ENCODE results near the gene LEF1.
A peak's percentile ranks its signal among the peaks of the same experiment; 100 is the strongest.
"Not testable (repeated sequence)": the region's sequence is repeated elsewhere in the genome, so short reads cannot be mapped to it uniquely, and the experiment has no call there.

LEF1 gene

DNA sequence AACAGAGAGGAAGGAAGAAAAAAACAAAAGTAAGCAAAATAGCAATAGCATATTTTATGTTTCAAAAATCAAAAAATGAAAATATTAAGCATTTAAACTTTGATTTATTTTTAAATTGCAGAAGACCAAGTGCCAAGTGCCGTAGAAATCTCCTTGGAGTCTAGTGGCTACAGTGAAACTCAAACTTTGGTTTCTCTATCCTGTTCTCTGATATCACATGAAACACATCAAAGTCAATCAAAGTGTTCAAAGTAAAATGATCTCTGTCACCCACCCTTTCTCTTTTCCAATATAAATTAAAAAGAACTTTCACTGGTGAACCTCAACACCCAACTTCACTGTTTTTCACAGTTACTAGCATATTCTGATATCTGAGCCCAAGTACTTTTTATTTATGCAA is 98.0 kb downstream of the LEF1 start:
- no peak for DNase-seq (ENCODE audit: extremely low read depth in 1 of 2, low read depth in 1 of 2)

DNA sequence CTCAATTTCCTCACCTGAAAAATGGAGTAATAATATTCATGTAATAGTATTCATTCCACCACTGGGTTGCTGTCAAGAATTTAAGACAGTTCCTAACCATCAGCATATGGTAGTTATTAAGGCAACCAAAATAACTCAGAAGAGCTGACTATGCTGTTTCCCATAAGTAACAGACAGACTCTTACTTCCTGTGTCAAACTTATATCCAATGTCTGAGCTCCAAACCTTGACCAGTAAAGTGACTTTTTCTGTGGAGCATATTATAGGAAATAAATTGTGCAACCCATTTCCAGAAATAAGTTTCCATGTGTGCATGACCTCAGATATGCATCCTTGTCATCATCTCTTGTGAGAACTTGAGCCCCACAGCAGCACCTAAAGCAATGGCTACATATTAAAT is 100.3 kb downstream of the LEF1 start:
- DNase-seq (ENCODE audit: extremely low read depth in 1 of 2, low read depth in 1 of 2), result no peak

DNA sequence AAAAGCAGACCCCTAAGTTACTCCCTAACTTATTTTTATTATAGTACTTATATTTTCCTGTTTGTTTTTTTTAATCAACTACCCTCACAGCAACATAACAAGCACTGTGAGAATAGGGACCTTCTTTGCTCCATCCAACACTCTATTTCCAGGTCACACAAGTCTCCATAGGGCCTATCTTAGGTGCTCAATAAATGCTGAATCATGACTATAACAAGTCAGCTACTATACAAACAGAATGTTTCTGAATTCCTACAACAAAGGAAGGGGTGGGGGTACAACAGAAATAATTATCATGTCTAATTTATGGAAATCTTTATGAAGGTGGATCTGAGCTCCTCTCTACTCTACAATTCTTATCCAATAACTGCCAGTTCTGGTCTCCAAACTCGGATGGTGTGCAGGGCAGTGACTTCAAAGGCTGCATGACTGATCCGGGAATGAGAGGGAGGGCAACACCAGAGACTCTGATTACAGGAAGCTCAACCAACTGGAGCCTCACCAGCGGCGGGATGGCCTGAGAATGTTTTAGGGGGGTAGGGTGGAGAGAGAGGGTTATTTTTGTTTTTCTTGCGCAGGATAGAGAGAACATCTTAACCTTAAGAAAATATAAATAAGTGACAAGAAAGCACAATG is 107.9 kb downstream of the LEF1 start:
- DNase-seq (ENCODE audit: extremely low read depth in 1 of 2, low read depth in 1 of 2), result no peak

DNA sequence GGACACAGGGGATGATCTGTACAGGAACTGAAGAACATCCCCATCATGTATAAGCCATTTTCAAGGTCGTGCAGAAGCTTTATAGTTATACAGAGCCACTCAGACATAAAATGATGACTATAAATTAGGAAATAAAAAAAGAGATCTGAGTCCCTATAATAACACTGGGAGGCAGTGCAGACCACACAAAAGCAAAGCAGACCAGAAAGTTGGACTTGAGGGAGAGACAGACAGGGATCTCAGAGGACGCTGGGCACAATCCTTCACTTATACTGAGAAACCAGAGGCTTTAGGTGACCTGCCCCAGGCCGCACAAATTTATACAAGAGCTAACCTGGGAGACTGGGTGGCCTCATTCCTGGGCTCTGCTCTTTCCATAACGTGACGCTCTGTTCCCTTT is 108.6 kb downstream of the LEF1 start:
- no peak for DNase-seq (ENCODE audit: extremely low read depth in 1 of 2, low read depth in 1 of 2)

DNA sequence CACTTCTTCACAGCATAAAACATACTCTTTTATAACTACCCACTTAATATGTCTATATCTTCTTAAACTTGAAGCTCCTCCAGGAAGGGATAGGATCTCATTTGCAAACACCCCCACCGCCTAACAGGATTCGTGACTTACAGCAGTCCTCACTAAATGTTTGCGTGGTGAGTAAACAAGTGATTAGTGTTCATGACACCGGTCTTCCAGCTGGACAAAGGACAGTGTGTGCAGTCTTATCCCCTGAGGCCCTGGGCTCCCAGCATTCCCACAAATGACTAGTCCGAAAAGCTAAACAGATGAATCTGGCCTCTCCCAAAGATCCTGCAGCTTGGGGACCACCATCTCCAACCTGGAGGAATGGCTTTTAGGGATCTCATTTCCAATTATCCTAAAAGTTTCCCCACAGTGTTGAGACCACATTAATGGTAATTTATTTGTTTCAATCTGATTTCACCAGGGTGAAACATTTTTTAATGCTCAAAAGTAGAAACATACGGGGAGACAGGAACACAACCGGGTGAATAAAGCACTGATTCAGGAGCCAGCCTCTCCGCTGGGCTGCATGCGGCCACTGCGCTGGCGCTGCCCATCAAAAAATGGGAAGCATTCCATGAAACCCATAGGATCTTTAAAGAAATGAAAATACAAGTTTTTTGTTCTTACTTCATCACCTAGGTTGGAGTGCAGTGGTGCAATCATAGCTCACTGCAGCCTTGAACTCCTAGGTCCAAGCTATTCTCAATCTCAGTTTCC is 109.9 kb downstream of the LEF1 start:
- no peak for DNase-seq (ENCODE audit: extremely low read depth in 1 of 2, low read depth in 1 of 2)

DNA sequence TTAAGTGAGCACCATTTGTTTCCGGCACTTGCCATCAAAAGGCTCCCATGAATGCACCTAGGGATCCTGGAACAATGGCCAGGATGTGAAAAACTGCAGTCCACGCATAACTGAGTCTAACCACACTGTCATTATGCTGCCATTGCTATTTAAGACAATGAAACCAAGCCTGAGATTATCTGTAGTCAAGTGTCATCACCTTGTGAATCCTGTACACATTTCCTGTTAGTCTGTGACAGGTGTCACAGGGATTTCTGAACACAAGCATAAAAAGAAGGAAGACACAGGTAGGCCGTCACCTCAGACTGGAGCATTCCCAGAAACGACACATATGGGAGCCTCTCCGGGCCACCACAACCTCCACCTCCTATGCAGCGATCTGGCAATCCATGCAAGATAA is 112.3 kb downstream of the LEF1 start:
- no peak for DNase-seq (ENCODE audit: extremely low read depth in 1 of 2, low read depth in 1 of 2)

DNA sequence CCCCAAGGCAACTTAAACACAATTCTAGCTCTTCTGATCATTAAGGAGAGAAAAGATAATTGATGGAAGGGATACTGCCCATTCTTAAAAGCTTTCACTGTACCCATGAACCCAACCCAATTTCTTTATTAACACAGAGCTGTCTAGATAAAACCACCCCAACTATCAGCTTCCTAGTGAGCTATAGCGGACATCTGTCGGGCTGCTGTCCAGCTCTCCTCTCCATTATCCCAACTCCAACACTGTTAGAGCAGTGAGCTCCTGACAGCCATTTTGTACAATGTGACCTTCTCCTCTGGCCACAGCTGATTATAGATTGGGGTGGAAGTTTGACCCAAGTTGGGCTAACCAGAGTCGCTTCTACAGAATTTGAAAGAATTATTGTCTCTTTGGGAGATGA is 112.9 kb downstream of the LEF1 start:
- no peak for DNase-seq (ENCODE audit: extremely low read depth in 1 of 2, low read depth in 1 of 2)

DNA sequence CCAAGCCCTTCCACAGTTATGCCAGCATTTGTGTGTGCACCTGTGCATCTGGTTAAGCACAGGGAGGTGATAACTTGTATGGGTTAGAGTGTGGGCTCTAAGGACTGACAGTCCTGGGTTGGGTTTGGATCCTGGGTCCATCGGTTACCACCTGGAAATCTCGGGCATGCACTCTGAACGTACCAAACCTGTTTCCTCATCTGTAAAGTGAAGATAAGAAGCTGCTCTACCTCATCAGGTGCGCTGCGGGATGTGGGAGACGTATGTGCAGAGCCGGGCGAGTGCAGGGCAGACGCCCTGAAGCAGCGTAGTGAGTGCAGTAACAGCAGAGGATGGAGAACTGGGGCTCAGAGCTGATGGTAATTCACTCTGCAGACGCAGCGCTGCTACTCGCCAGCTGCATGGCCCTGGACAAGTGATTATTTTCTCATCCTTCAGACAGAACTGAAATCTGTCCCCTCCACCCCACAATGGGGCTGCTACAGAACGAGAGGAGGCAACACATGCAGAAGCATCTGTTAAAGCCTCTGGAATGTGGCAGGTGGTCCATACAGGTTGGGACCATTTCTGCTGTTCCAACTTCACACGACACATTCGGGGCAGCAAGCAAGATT is 114.6 kb downstream of the LEF1 start:
- DNase-seq (ENCODE audit: extremely low read depth in 1 of 2, low read depth in 1 of 2), result no peak

DNA sequence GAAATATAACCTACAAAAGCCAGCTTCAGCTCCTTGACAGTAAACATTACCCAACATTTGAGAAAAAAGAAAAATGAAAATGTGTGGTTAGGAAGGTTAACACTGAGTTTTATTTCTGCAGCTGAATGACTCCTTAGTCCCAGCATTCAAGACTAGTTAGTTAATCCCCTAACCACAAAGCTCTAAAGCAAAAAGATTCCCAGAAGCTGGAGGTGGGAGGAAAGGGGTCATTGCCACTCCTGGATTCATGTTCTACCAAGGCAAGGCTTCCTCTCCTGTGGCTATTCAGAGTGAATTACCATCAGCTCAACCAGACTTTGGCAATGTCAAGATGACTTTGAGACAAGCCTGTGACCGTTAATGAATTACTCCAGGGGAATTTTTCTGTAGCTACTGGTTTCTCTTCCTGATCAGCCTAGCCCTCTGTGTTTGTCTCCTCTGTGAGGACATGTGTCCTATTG is 115.5 kb downstream of the LEF1 start:
- DNase-seq (ENCODE audit: extremely low read depth in 1 of 2, low read depth in 1 of 2), result no peak

DNA sequence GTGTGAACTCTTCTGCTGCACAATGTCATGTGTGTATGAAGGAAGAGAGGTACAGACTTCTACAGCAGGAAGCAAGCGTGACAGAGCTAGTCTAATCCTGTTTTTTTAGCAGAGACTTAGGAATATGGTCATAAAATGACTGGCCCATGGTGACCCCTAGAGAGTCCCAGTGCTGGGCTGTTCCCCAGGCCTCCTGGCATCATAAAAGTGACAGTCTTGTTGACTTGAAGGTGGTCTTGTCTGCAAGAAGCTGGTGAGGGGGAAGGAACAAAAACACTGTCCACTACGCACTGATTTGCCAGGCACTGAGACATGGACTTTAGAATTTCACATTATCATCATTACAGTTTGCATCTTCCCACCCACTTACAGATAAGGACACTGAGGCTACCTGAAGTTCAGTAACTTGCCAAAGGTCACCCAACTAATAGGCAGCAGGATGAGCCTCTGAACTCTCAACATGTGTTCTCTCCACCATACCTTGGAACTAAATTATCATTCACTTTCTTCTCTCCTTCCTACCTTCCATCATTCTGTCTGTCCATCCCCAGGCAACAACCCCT is 116.1 kb downstream of the LEF1 start:
- DNase-seq (ENCODE audit: extremely low read depth in 1 of 2, low read depth in 1 of 2), result no peak

DNA sequence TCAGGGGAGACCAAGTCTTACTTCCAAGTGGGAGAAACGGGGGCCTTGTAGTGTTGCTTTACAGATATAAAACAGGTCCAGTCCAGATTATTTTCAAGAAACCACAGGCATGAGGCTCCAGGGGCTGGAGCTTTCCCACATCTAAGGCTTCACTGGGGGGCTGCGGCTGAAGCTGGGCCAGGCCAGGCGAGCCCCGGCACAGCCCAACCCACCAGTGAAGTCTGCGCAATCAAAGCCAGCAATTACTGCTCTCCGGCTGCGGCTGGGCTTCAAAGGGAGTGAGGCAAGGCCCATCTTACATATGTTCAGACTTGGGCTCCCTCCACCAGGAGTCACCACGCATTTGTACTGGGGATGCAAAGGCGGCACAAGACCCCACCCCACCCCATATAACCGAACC is 117.4 kb downstream of the LEF1 start:
- no peak for DNase-seq (ENCODE audit: extremely low read depth in 1 of 2, low read depth in 1 of 2)

DNA sequence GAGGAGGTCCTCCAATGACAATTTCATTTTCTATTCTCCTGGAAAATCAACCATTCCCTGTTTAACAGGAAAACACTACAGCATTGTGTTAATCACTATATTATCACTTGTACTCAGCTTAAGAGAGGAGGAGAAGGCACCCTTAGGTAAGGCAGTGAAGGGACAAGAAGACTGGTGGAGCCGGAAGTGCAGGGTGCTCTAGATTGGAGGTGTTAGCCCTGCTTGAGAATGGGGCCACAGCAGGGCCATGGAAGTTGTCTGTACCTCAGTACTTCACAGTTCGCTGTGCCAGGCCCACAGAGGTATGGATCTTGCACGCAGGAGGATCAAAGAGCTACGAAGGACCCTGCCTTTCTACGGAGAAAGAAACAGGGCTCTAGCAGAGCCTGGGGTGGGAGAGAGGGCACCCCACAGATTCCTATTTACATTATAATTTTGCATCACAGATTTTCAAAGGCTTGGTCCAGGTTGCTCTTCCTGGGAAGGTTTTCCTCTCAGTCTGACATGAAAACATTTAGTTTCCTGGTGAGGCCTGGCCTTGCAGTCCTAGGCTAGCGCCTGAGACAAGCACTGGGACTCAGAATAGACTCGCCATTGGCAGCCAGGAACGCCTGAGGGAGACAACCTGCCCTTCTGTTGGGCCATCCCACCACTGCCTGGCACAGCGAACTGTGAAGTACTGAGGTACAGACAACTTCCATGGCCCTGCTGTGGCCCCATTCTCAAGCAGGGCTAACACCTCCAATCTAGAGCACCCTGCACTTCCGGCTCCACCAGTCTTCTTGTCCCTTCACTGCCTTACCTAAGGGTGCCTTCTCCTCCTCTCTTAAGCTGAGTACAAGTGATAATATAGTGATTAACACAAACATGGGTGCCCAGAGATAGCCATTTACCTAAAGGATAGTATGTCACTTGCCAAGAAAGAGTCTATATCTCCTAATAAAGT is 118.3 kb downstream of the LEF1 start:
- not testable (repeated sequence) for DNase-seq (ENCODE audit: extremely low read depth in 1 of 2, low read depth in 1 of 2)

DNA sequence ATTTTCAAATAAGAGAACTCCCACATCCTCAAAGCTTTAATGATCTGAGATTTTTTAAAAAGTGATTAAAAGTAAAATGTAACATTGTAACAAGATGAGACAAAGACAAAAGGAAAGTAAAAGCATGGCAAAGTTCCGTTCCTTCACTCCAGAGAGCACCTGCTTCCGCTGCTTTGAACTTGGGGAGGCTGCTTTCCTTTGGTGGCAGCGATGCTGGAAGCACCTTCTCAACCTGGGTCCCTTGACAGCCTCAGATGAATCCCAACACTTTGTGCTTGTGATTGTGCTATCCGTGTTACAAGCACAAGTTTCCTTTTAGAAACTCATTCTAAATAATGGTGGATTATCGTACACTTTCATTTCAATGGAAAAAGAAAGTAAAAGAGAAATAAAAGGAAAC is 119.3 kb downstream of the LEF1 start:
- no peak for DNase-seq (ENCODE audit: extremely low read depth in 1 of 2, low read depth in 1 of 2)

DNA sequence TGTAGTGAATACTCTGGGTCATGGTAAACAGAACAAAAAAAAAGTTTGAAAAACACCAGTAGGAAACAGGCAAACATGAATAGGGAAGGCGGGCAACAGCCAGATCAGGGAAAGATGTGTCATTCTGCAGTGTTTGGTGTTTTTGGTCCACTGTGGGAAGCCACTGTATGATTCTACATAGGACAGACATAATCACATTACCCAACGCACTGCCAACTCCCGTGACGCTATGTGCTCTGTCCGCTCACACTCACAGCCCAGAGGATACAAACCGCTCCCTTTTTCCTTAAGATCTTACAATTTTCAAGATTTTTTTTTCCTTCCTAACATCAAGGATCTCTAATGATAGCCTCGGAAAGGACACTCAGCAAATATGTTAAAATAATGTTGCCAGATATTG is 119.7 kb downstream of the LEF1 start:
- no peak for DNase-seq (ENCODE audit: extremely low read depth in 1 of 2, low read depth in 1 of 2)

DNA sequence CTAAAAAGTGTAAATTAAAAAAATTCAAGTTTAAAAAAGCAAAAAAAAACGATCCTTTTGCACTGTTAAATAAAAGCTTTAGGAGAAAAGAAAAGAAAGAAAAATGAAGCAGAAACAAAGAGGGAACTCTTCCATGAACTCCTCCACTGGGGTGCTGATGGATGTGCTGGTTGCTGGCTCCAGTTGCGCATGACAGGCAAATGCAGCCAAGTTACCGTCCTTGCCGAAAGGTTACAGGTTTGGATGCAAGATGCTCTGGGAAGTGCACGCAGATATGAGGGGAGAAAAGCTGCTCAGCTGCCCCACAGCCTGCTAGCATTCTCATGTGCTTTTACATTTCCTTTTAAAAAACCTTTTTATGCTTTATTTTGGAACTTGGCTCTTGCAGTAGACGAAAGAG is 120.6 kb downstream of the LEF1 start:
- no peak for DNase-seq (ENCODE audit: extremely low read depth in 1 of 2, low read depth in 1 of 2)

DNA sequence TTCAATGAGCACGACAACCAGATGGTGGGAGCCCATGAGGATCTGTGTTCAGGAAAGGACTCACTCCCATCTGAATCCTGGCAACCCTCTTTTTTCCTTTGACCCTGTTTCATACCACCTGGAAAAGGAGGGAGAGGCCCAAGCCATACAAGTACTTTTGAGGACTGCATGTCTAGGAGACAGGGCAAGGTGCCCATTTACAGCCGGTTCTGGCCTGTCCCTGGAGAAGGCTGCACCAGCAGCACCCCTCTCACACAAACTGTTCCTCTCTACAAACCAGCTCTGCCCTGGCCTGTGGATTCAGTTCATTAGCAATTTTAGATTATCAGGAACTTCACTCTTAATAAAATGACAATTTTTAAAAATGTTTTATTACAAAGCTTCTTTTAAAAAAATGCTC is 121.5 kb downstream of the LEF1 start:
- DNase-seq (ENCODE audit: extremely low read depth in 1 of 2, low read depth in 1 of 2), result no peak

DNA sequence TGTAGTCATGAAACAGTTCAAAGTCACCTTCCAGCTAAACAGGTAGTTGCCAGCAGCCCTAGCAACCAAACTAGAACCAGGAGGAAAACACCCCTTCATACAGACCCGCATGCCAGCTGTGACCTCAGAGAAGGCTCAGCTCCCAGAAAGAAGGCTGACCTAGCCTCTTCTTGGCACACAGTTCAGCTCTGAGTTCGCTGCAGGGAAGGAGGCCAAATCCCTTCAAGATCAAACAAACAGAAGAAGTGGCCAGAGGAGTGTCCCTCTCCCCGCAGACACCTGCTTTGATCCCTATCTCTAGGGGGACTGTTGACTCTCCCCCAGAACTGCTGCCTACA is 123.1 kb downstream of the LEF1 start:
- DNase-seq (ENCODE audit: extremely low read depth in 1 of 2, low read depth in 1 of 2), result peak in 1 of 2 donors; percentile 26

DNA sequence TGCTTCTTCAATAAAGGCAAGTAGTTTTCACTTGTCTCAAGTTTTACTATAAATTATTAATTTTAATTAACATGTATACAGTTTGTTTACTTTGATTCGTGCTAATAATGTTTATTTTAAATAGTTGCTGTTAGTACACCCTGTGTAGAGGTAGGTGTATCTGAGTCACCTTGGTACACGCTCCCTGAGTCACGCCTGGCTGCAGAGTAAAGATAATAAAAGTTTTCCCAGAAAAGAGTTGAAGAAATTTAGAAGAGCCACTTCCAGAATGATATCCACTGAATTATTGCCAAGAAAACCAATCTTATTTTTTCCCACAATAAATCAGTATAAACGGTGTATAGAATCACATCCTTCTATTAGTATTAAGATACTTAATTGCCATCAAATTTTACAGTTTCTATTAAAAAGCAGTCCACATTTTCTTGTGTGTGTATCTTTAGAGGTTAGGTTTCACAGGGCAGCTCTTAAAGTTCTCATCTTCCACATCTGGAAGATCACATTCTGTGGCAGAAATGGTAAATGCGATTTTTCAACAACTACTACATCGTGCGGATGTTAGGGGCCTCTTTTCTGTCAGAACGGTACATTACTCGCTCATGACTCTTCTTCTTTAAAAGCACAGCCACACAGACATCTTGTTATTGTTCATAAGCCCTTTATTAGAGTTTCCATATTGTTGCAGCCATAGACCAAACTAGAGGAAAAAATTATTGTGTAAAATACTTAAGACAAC is 123.6 kb downstream of the LEF1 start:
- DNase-seq (ENCODE audit: extremely low read depth in 1 of 2, low read depth in 1 of 2), result no peak

DNA sequence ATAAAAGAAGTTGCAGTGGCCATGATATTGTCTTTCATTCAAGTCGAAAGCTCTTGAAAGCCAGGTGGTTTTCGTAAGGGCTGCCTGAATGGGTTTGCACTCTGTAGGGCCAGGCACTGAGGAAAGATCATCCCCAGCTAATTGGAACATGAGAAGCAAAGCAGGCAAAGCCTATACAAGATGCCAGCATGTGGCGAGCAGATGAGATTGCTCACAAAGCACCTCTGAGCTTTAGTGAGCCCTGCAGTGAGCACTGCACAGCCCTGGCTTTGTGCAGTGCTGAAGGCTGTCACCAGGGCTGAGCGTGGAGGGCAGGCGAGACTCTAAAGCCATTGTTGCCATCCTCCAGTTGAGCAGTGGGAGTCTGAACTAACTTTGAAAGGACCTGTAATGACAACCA is 125.2 kb downstream of the LEF1 start:
- DNase-seq (ENCODE audit: extremely low read depth in 1 of 2, low read depth in 1 of 2), result no peak

DNA sequence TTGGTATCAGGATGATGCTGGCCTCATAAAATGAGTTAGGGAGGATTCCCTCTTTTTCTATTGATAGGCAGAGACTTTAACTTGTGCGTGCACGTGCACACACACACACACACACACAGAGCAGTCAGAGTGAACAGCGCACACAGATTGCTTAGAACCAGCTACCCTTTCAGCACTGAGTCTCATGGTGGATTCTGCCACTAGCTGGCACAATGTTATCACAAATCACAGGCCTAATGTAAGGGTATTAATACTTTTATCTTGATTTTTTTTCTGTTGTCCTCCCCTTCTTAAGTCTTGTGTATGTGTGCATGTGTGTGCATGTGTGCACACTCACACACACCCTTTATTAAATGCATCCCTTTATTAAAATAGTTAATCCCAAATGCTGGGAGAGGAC is 125.8 kb downstream of the LEF1 start:
- DNase-seq (ENCODE audit: extremely low read depth in 1 of 2, low read depth in 1 of 2), result no peak
